Adrenal gland (tissue), 12 donors: ENCODE data around the gene GBF1. TPM values are rescaled to one million over a fixed set of nuclear protein-coding genes. Genes with fewer than 3 reads are reported as not detected.
A peak's percentile ranks its signal among the peaks of the same experiment; 100 is the strongest.

Experiments used
- DNase-seq, 7 donors: peaks; one replicate each; pipeline ENCODE4 v3.0.0-alpha.2; 2019 to 2020
- H3K27ac ChIP-seq, 5 donors: fragments of 200-600 bp; sonication (generic) in 4 of 5; 1 replicate in 3 of 5; 2 replicates in 2 of 5; pipeline versions ENCODE4 v1.5.1 to v1.8.0; 2016 to 2020; ENCODE audit warnings: mild to moderate bottlenecking in 1 of 5
- H3K27me3 ChIP-seq: fragments of 200-600 bp; 2 replicates; pipeline ENCODE4 v1.8.0; 2021
- H3K36me3 ChIP-seq, 2 donors: fragments of 200-600 bp; replicated peaks in 1 of 2; 1 replicate in 1 of 2; 2 replicates in 1 of 2; pipeline versions ENCODE4 v1.5.1 to v1.8.0; 2018 to 2022
- H3K4me1 ChIP-seq, 2 donors: fragments of 200-600 bp; replicated peaks in 1 of 2; 1 replicate in 1 of 2; 2 replicates in 1 of 2; pipeline versions ENCODE4 v1.5.1 to v1.8.0; 2018 to 2021
- H3K4me3 ChIP-seq, 4 donors: fragments of 200-600 bp; sonication (generic) in 3 of 4; one replicate each; pipeline ENCODE4 v1.5.1; 2016 to 2018
- H3K9me3 ChIP-seq, 3 donors: fragments of 200-600 bp; sonication (generic) in 1 of 3; replicated peaks in 1 of 3; 1 replicate in 2 of 3; 2 replicates in 1 of 3; pipeline versions ENCODE4 v1.5.1 to v1.8.0; 2016 to 2021
- POLR2A ChIP-seq, 2 donors: fragments of 450-650 bp; IDR thresholded peaks; one replicate each; pipeline ENCODE4 v1.6.1; 2017; ENCODE audit warnings: antibody characterized with exemption in 2 of 2, mild to moderate bottlenecking in 2 of 2, moderate library complexity in 1 of 2
- WGBS, 4 donors: extraction: QIAGEN DNeasy Blood & Tissue Kit in 2 of 4; methylation state at CpG; one replicate each; pipeline versions ENCODE4 v1.1.5 to v1.1.7; 2013 to 2017; 5-methylcytosine and 5-hydroxymethylcytosine counted together
- intact Hi-C, 2 donors: fragments of 100-400 bp; cut with DNase I; formaldehyde crosslinking; loops; one replicate each; pipeline versions ENCODE4 v1.14.1 to v1.15.0; 2022 to 2023
- polyA plus RNA-seq, 3 donors: library from polyadenylated mRNA; stranded (reverse); fragments of 200-250 nt in 2 of 3; fragments of 350-450 nt in 1 of 3; fragmentation: Illumina TruSeq in 1 of 3; extraction: RNeasy Lipid Tissue Mini Kit (QIAGEN cat#74804) in 1 of 3; gene quantifications; one replicate each; pipeline ENCODE4 v1.2.3, GENCODE V29; 2013 to 2014
- total RNA-seq, 9 donors: library from RNA; depleted of rRNA in 4 of 9; stranded (reverse); fragments of >200 nt in 4 of 9; fragments of 120-200 nt in 1 of 9; fragmentation: NEBNext Ultra II Directional in 1 of 9; extraction: Animal tissue kit (Norgen Biotek cat#: 25700) in 1 of 9; gene quantifications; one replicate each; pipeline versions ENCODE4 v1.1.0 to v1.2.4, GENCODE V29; 2013 to 2023
- TF ChIP-seq, protein P1 (sequence below), 6 experiments: fragments of 450-650 bp in 4 of 6; fragments of 200-600 bp in 2 of 6; sonication (generic) in 1 of 6; IDR thresholded peaks; 1 replicate in 5 of 6; 2 replicates in 1 of 6; pipeline versions ENCODE4 v1.5.1 to v1.8.0; 2016 to 2021; ENCODE audit warnings: antibody characterized with exemption in 6 of 6, mild to moderate bottlenecking in 2 of 6, moderate library complexity in 1 of 6
- donor health status: healthy with polysubstance abuse.
- donor health status: Bipolar disorder and iron deficiency.
- donor health status: DM: yes; HTN: yes; CAD: no.
- donor health status: DM: no; HTN: no; CAD: no.
- donor health status: DM: no; HTN: no; CAD: no.
- donor health status: DM: yes; HTN: yes; CAD: no.

GBF1 gene
- total and polyA plus RNA-seq, 12 donors: 16.4 to 46.1 (median 37.7) TPM

DNA sequence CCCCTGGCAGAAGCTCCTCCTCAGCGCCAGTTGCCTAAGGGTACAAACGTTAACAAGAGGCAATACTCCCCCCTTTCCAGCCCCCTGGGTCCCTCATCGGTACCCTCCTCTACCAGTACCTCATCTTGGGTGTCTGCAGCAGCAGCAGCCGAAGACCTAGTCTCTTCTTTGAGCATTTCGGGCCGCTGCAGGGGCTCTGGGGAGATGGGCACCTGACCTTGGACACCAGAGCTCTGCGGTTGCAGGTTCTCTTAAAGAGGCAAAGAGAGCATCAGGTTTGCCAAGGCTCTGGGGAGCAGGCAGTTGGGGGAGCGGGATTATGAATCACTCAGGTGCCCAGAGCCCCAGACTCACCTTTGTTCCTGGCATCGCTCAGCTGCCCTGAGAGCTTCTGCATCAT, 178.8 kb downstream of the GBF1 start:
- Histone ChIP-seq H3K4me3 (no peak overlapping the region), H3K36me3 (peaks cover 0 to 20% of the 10 kb centered on the region in 2 donors), H3K4me1 (peaks cover 25 to 36% of the 10 kb centered on the region in 2 donors), H3K9me3 (no peaks in the 10 kb centered on the region), H3K27ac (no peak overlapping the region), H3K27me3 (no peaks in the 10 kb centered on the region)
- DNase-seq: peak in 1 of 7 donors; percentile 51
- intact Hi-C loops: no loop called here
- WGBS, 4 donors: 76 to 88% (median 85%) methylated on average over 8 to 9 of the region's 9 CpGs
- TF ChIP-seq, protein P1, sequence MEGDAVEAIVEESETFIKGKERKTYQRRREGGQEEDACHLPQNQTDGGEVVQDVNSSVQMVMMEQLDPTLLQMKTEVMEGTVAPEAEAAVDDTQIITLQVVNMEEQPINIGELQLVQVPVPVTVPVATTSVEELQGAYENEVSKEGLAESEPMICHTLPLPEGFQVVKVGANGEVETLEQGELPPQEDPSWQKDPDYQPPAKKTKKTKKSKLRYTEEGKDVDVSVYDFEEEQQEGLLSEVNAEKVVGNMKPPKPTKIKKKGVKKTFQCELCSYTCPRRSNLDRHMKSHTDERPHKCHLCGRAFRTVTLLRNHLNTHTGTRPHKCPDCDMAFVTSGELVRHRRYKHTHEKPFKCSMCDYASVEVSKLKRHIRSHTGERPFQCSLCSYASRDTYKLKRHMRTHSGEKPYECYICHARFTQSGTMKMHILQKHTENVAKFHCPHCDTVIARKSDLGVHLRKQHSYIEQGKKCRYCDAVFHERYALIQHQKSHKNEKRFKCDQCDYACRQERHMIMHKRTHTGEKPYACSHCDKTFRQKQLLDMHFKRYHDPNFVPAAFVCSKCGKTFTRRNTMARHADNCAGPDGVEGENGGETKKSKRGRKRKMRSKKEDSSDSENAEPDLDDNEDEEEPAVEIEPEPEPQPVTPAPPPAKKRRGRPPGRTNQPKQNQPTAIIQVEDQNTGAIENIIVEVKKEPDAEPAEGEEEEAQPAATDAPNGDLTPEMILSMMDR (IDR thresholded peaks at IDR 0.05): no peak
- no peak for TF ChIP-seq POLR2A (IDR thresholded peaks at IDR 0.05)

DNA sequence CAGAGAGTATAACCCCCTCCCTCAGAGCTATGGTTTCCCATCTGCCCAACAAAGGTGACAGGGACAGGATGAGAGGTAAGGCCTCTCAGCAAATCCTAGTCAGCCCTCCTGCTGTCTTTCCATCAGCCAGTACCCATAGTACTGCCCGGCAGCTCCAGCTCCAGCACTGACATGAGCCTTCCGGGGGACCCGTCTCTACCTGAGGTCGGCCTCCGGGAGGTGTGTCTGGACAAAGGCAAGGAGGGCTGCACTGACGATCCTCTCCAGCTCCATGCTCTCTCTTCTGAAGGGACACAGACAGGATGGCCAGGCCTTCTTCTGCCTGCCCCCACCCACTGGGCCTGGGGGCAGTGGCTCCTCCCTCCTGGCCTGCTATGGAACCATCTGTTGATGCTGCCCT, 179.6 kb downstream of the GBF1 start:
- peaks cover 18 to 29% of the 10 kb centered on the region in 2 donors for H3K4me1 ChIP-seq
- DNase-seq: no peak

DNA sequence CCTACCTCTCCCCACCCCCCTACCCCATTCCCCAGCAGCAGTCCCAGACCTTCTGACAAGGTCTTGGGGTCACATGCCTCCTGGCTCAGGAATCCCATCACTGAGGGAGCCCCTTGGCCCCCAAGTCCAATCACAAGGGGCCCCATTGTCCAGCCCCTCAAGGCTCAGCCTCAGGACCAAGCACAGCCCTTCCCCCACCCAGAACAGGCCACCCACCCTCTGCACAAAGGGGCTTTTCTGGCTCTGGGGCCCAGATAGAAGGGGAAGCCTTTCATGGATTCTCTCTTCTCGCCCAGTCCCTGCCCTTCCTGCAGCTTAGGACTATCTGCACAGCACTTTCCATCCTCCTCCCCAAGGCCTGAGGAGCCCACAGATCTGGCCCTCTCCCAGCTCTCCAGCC, 180.1 kb downstream of the GBF1 start:
- H3K27me3 ChIP-seq: no peaks in the 10 kb centered on the region
- 79 to 100% (median 89%) methylated on average over 1 of the region's 1 CpG for WGBS, 4 donors
- no peaks in the 10 kb centered on the region for H3K9me3 ChIP-seq
- peaks cover 0 to 20% of the 10 kb centered on the region in 2 donors for H3K36me3 ChIP-seq
- peaks cover 13 to 24% of the 10 kb centered on the region in 2 donors for H3K4me1 ChIP-seq
- no peak overlapping the region for H3K27ac ChIP-seq
- DNase-seq: no peak
- TF ChIP-seq, protein P1 (IDR thresholded peaks at IDR 0.05): no peak
- no peak for TF ChIP-seq POLR2A (IDR thresholded peaks at IDR 0.05)
- no peak overlapping the region for H3K4me3 ChIP-seq
- intact Hi-C loops: no loop called here

More for the DNA sequence above, 179.6 kb downstream of the GBF1 start:
- no peak overlapping the region for H3K27ac ChIP-seq
- TF ChIP-seq POLR2A (IDR thresholded peaks at IDR 0.05): no peak
- TF ChIP-seq, protein P1 (IDR thresholded peaks at IDR 0.05): no peak
- no peak overlapping the region for H3K4me3 ChIP-seq
- no peaks in the 10 kb centered on the region for H3K9me3 ChIP-seq
- peaks cover 0 to 20% of the 10 kb centered on the region in 2 donors for H3K36me3 ChIP-seq
- intact Hi-C loops: no loop called here
- 83 to 92% (median 89%) methylated on average over 6 of the region's 6 CpGs for WGBS, 4 donors
- no peaks in the 10 kb centered on the region for H3K27me3 ChIP-seq

DNA sequence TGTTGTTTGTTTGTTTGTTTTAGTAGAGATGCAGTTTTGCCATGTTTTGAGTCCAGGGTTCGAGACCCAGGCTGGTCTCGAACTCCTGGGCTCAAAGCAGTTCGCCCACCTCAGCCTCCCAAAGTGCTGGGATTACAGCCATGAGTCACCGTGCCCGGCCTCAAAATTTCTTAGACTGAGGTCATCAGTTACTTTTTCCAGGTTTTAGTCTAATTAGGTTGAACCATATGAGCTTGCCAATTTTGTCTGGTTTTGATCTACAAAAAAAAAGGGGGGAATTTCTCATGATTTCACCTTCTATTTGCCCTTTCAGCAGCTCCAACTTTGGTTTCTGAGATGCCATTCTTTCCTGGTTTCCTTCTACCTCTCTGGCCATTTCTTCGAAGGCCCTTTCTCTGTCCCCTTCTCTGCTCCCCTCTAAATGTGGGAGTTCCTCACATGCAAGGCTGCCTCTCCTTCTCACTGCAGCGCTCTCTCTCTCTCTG, 181.5 kb downstream of the GBF1 start:
- Histone ChIP-seq H3K4me3 (no peak overlapping the region), H3K27me3 (no peaks in the 10 kb centered on the region), H3K27ac (no peak overlapping the region), H3K9me3 (no peaks in the 10 kb centered on the region), H3K36me3 (peaks cover 0 to 20% of the 10 kb centered on the region in 2 donors), H3K4me1 (peaks cover 19 to 31% of the 10 kb centered on the region in 2 donors)
- intact Hi-C loops: no loop called here
- WGBS, 4 donors: 74 to 81% (median 76%) methylated on average over 7 of the region's 7 CpGs
- no peak for DNase-seq
- TF ChIP-seq, protein P1 (IDR thresholded peaks at IDR 0.05): no peak
- TF ChIP-seq POLR2A (IDR thresholded peaks at IDR 0.05): no peak
